ENCODE results near the gene PRR11. TPM values are rescaled to one million over a fixed set of nuclear protein-coding genes. Genes with fewer than 3 reads are reported as not detected.

PRR11 gene
- total RNA-seq, 1 experiment from 2014 or later, result 90.4 TPM

DNA sequence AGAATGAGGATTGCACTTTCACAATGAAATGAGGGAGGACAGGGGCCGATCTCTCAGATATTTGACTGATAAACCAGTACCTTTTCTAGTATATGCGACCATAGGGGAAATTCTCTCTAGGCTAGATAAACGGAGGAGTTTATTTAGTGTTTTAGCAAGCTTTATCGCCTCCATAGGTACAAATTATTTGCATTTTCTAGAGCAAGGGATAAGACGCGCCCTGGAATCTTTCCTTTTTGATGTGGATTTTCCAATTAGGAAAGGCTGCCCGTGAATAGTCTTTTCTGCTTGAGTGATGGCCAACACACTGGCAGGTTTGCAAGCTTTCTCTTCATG, 64.4 kb downstream of the PRR11 start (continued):
- TF ChIP-seq, protein P1, sequence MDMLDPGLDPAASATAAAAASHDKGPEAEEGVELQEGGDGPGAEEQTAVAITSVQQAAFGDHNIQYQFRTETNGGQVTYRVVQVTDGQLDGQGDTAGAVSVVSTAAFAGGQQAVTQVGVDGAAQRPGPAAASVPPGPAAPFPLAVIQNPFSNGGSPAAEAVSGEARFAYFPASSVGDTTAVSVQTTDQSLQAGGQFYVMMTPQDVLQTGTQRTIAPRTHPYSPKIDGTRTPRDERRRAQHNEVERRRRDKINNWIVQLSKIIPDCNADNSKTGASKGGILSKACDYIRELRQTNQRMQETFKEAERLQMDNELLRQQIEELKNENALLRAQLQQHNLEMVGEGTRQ (CRISPR knock-in tag; IDR thresholded peaks at IDR 0.05), result no peak
- TF ChIP-seq, protein P2, sequence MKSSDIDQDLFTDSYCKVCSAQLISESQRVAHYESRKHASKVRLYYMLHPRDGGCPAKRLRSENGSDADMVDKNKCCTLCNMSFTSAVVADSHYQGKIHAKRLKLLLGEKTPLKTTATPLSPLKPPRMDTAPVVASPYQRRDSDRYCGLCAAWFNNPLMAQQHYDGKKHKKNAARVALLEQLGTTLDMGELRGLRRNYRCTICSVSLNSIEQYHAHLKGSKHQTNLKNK (CRISPR knock-in tag; IDR thresholded peaks at IDR 0.05), result no peak
- no peak for TF ChIP-seq ZNF416 (CRISPR knock-in tag; IDR thresholded peaks at IDR 0.05)
- TF ChIP-seq CBFB (CRISPR knock-in tag; IDR thresholded peaks at IDR 0.05; ENCODE audit: low read depth), result no peak
- TF ChIP-seq MXD4 (CRISPR knock-in tag; IDR thresholded peaks at IDR 0.05; ENCODE audit: borderline replicate concordance), result no peak
- TF ChIP-seq CREB1 (CRISPR knock-in tag; IDR thresholded peaks at IDR 0.05), result no peak
- TF ChIP-seq, protein P3, sequence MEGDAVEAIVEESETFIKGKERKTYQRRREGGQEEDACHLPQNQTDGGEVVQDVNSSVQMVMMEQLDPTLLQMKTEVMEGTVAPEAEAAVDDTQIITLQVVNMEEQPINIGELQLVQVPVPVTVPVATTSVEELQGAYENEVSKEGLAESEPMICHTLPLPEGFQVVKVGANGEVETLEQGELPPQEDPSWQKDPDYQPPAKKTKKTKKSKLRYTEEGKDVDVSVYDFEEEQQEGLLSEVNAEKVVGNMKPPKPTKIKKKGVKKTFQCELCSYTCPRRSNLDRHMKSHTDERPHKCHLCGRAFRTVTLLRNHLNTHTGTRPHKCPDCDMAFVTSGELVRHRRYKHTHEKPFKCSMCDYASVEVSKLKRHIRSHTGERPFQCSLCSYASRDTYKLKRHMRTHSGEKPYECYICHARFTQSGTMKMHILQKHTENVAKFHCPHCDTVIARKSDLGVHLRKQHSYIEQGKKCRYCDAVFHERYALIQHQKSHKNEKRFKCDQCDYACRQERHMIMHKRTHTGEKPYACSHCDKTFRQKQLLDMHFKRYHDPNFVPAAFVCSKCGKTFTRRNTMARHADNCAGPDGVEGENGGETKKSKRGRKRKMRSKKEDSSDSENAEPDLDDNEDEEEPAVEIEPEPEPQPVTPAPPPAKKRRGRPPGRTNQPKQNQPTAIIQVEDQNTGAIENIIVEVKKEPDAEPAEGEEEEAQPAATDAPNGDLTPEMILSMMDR (IDR thresholded peaks at IDR 0.05), result no peak
- TF ChIP-seq SP1 (CRISPR knock-in tag; conservative IDR thresholded peaks at IDR 0.05), result no peak
- no peak for TF ChIP-seq ZBTB21 (CRISPR knock-in tag; IDR thresholded peaks at IDR 0.05; ENCODE audit: borderline replicate concordance)
- no peak for TF ChIP-seq GABPB1 (CRISPR knock-in tag; IDR thresholded peaks at IDR 0.05)
- no peak for TF ChIP-seq PRRX2 (CRISPR knock-in tag; IDR thresholded peaks at IDR 0.05)
- TF ChIP-seq, protein P4, sequence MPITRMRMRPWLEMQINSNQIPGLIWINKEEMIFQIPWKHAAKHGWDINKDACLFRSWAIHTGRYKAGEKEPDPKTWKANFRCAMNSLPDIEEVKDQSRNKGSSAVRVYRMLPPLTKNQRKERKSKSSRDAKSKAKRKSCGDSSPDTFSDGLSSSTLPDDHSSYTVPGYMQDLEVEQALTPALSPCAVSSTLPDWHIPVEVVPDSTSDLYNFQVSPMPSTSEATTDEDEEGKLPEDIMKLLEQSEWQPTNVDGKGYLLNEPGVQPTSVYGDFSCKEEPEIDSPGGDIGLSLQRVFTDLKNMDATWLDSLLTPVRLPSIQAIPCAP (CRISPR knock-in tag; IDR thresholded peaks at IDR 0.05), result no peak

DNA sequence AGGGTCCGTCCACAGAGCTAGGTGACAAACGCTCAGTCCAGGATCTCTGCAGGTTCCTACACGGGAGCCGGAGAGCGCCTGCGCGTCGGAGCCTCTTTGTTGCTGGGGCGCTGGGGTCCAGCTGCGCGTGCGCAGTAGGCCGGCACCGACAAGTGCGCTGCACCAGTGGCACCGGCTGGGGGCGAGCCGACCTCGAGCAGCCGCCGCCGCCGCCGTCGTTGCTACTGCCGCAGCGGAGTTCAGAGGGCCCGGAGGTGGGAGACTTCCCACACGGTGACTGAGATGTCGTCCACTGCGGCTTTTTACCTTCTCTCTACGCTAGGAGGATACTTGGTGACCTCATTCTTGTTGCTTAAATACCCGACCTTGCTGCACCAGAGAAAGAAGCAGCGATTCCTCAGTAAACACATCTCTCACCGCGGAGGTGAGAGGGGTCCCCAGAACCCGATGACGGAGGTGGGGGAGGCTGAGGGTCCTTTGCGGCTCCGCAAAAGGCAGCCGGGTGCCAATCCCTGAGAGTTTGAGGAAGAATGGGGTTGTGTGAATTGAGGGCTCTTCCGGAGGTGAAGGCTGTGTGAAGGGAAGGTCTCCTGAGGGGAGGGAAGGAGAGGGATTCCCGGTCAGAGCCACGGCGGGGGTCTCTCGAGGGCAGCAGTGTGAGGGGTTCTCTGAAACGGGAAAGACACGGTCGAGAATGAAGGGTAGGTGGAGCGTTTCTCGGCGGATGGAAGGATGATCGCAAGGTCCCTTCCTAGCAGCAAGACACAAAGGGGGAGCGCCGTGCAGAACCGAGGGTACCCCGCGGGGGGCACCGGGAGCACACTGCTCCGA, 65.0 kb downstream of the PRR11 start, which contains the start of gene GDPD1:
Gene GDPD1 (plus strand): TSS at position 184 of the 831 bp plus-strand sequence. CDS start 99 bp downstream, at position 283.
- ChIA-PET POLR2A (interaction anchor here (0.5 to 1.5 kb wide), 5 partner anchors 9 to 858 kb away, joined by 3 to 4 read pairs (median 3); no protein-coding TSS in a partner anchor), CTCF (interaction anchor here (0.5 to 1.6 kb wide), 15 partner anchors 8 to 464 kb away, joined by 3 to 9 read pairs (median 3); partner anchors contain the start of gene SMG8)
- no peaks in the 10 kb centered on the region for H3K36me3 Mint-ChIP-seq
- ATAC-seq, result peak; percentile 96
- peaks cover 6% of the 10 kb centered on the region; the same call in 1 of the 2 replicates for H3K4me1 Mint-ChIP-seq
- H3K27me3 Mint-ChIP-seq (ENCODE audit: low read depth), result peaks cover 3% of the 10 kb centered on the region; the same call in 1 of the 2 replicates
- DNase-seq (ENCODE audit: low spot score), result peak; percentile 97
- peak within 1 kb of the TSS; percentile 94 for H3K4me3 Mint-ChIP-seq
- H3K27ac Mint-ChIP-seq, result peak within 1 kb of the TSS; percentile 90
- H3K9me3 Mint-ChIP-seq, result no peaks in the 10 kb centered on the region
- TF ChIP-seq, protein P5, sequence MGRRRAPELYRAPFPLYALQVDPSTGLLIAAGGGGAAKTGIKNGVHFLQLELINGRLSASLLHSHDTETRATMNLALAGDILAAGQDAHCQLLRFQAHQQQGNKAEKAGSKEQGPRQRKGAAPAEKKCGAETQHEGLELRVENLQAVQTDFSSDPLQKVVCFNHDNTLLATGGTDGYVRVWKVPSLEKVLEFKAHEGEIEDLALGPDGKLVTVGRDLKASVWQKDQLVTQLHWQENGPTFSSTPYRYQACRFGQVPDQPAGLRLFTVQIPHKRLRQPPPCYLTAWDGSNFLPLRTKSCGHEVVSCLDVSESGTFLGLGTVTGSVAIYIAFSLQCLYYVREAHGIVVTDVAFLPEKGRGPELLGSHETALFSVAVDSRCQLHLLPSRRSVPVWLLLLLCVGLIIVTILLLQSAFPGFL (CRISPR knock-in tag; IDR thresholded peaks at IDR 0.05; ENCODE audit: borderline replicate concordance), result 0 out of 2 replicates have a peak, but pooled peaks have one; percentile 30
- TF ChIP-seq, protein P6, sequence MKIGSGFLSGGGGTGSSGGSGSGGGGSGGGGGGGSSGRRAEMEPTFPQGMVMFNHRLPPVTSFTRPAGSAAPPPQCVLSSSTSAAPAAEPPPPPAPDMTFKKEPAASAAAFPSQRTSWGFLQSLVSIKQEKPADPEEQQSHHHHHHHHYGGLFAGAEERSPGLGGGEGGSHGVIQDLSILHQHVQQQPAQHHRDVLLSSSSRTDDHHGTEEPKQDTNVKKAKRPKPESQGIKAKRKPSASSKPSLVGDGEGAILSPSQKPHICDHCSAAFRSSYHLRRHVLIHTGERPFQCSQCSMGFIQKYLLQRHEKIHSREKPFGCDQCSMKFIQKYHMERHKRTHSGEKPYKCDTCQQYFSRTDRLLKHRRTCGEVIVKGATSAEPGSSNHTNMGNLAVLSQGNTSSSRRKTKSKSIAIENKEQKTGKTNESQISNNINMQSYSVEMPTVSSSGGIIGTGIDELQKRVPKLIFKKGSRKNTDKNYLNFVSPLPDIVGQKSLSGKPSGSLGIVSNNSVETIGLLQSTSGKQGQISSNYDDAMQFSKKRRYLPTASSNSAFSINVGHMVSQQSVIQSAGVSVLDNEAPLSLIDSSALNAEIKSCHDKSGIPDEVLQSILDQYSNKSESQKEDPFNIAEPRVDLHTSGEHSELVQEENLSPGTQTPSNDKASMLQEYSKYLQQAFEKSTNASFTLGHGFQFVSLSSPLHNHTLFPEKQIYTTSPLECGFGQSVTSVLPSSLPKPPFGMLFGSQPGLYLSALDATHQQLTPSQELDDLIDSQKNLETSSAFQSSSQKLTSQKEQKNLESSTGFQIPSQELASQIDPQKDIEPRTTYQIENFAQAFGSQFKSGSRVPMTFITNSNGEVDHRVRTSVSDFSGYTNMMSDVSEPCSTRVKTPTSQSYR (CRISPR knock-in tag; IDR thresholded peaks at IDR 0.05), result no peak
- TF ChIP-seq, protein P3 (IDR thresholded peaks at IDR 0.05), result peak; percentile 40
- TF ChIP-seq, protein P7, sequence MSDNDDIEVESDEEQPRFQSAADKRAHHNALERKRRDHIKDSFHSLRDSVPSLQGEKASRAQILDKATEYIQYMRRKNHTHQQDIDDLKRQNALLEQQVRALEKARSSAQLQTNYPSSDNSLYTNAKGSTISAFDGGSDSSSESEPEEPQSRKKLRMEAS (CRISPR knock-in tag; IDR thresholded peaks at IDR 0.05), result peak; percentile 65
- TF ChIP-seq ZNF671 (CRISPR knock-in tag; IDR thresholded peaks at IDR 0.05) (no peak), ZNF232 (CRISPR knock-in tag; IDR thresholded peaks at IDR 0.05) (peak; percentile 45; the same call in 1 of the 2 replicates), FOXK1 (CRISPR knock-in tag; IDR thresholded peaks at IDR 0.05) (0 out of 2 replicates have a peak, but pooled peaks have one; percentile 7), GABPB1 (CRISPR knock-in tag; IDR thresholded peaks at IDR 0.05) (peak; percentile 73)
- TF ChIP-seq, protein P8, sequence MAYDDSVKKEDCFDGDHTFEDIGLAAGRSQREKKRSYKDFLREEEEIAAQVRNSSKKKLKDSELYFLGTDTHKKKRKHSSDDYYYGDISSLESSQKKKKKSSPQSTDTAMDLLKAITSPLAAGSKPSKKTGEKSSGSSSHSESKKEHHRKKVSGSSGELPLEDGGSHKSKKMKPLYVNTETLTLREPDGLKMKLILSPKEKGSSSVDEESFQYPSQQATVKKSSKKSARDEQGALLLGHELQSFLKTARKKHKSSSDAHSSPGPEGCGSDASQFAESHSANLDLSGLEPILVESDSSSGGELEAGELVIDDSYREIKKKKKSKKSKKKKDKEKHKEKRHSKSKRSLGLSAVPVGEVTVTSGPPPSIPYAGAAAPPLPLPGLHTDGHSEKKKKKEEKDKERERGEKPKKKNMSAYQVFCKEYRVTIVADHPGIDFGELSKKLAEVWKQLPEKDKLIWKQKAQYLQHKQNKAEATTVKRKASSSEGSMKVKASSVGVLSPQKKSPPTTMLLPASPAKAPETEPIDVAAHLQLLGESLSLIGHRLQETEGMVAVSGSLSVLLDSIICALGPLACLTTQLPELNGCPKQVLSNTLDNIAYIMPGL (CRISPR knock-in tag; IDR thresholded peaks at IDR 0.05), result peak; percentile 71
- TF ChIP-seq, protein P9, sequence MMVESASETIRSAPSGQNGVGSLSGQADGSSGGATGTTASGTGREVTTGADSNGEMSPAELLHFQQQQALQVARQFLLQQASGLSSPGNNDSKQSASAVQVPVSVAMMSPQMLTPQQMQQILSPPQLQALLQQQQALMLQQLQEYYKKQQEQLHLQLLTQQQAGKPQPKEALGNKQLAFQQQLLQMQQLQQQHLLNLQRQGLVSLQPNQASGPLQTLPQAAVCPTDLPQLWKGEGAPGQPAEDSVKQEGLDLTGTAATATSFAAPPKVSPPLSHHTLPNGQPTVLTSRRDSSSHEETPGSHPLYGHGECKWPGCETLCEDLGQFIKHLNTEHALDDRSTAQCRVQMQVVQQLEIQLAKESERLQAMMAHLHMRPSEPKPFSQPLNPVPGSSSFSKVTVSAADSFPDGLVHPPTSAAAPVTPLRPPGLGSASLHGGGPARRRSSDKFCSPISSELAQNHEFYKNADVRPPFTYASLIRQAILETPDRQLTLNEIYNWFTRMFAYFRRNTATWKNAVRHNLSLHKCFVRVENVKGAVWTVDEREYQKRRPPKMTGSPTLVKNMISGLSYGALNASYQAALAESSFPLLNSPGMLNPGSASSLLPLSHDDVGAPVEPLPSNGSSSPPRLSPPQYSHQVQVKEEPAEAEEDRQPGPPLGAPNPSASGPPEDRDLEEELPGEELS (CRISPR knock-in tag; IDR thresholded peaks at IDR 0.05), result no peak
